Stimulated activated CD4-positive, alpha-beta T cell treated with anti-CD3 and anti-CD28 coated beads, Interleukin-4, amount 100 ng/mL, for 24 hours (primary cell): ENCODE results near the gene HMCN1.
"Not testable (repeated sequence)": the region's sequence is repeated elsewhere in the genome, so short reads cannot be mapped to it uniquely, and the experiment has no call there.

Source experiments
- DNase-seq: peaks from one replicate; pipeline ENCODE4 v3.0.0-alpha.2; 2020

The HMCN1 gene

GRCh38 chr1:186164773-186165172 lies 430.6 kb downstream of the HMCN1 start:
- DNase-seq = no peak

GRCh38 chr1:186165303-186165702 lies 431.1 kb downstream of the HMCN1 start:
- DNase-seq = no peak

GRCh38 chr1:186167096-186167668 lies 433.0 kb downstream of the HMCN1 start:
- DNase-seq = no peak

- no peak for DNase-seq
Observed at GRCh38 chr1:186175588-186175987, 441.4 kb downstream of the HMCN1 start.

- no peak for DNase-seq
Observed at GRCh38 chr1:186178426-186179043, 444.3 kb downstream of the HMCN1 start.

- DNase-seq = no peak
Observed at GRCh38 chr1:186179231-186179630, 445.0 kb downstream of the HMCN1 start.

- peak; percentile 27 for DNase-seq
Observed at GRCh38 chr1:186183219-186183618, 449.0 kb downstream of the HMCN1 start.

GRCh38 chr1:186183970-186184628 lies 449.9 kb downstream of the HMCN1 start:
- no peak for DNase-seq

- not testable (repeated sequence) for DNase-seq
Observed at GRCh38 chr1:186186251-186186650, 452.1 kb downstream of the HMCN1 start.

GRCh38 chr1:186187601-186188000 lies 453.4 kb downstream of the HMCN1 start:
- DNase-seq = no peak

GRCh38 chr1:186188004-186188539 lies 453.9 kb downstream of the HMCN1 start:
- DNase-seq = no peak

GRCh38 chr1:186188736-186189135 lies 454.5 kb downstream of the HMCN1 start:
- DNase-seq = no peak

- DNase-seq = no peak
Observed at GRCh38 chr1:186189156-186189555, 455.0 kb downstream of the HMCN1 start.

- no peak for DNase-seq
Observed at GRCh38 chr1:186191511-186191910, 457.3 kb downstream of the HMCN1 start.

- DNase-seq = no peak
Observed at GRCh38 chr1:186193224-186193623, 459.0 kb downstream of the HMCN1 start.

- no peak for DNase-seq
Observed at GRCh38 chr1:186194107-186194756, 460.0 kb downstream of the HMCN1 start.

GRCh38 chr1:186195377-186195931 lies 461.3 kb downstream of the HMCN1 start:
- no peak for DNase-seq

- DNase-seq = no peak
Observed at GRCh38 chr1:186202271-186202764, 468.1 kb downstream of the HMCN1 start.

- no peak for DNase-seq
Observed at GRCh38 chr1:186202776-186203175, 468.6 kb downstream of the HMCN1 start.

GRCh38 chr1:186206048-186206570 lies 471.9 kb downstream of the HMCN1 start:
- DNase-seq = no peak

- no peak for DNase-seq
Observed at GRCh38 chr1:186207391-186208085, 473.3 kb downstream of the HMCN1 start.
